SHP77 treated with DMSO at 0.1 percent for 48 hours (cell line): ENCODE measurements around the gene MTRF1.
A peak's percentile ranks its signal among the peaks of the same experiment; 100 is the strongest.

ENCODE experiments used
- DNase-seq: peaks from one replicate; lab custom pipeline; 2025; lab: John Stamatoyannopoulos, UW

Gene MTRF1

GRCh38 chr13:41263261-41263971, at the start of gene MTRF1:
MTRF1 (minus strand) TSS chr13:41263576; CDS start chr13:41260907, 2,669 bp downstream.
- peak; percentile 73 for DNase-seq

GRCh38 chr13:41313117-41313516, 49.7 kb upstream of the MTRF1 start:
- DNase-seq: no peak

- DNase-seq: peak; percentile 5
Observed at GRCh38 chr13:41312176-41312500, 48.8 kb upstream of the MTRF1 start.

- DNase-seq: no peak
Observed at GRCh38 chr13:41311406-41312175, 48.2 kb upstream of the MTRF1 start.

- DNase-seq: peak; percentile 71
Observed at GRCh38 chr13:41310963-41311405, 47.6 kb upstream of the MTRF1 start, which contains the start of gene NAA16. NAA16 (plus strand) TSS chr13:41311267; CDS start chr13:41311529, 262 bp downstream.

GRCh38 chr13:41307884-41308640, 44.7 kb upstream of the MTRF1 start:
- no peak for DNase-seq

GRCh38 chr13:41306271-41307145, 43.1 kb upstream of the MTRF1 start:
- no peak for DNase-seq

GRCh38 chr13:41304551-41304950, 41.2 kb upstream of the MTRF1 start:
- DNase-seq: no peak

- no peak for DNase-seq
Observed at GRCh38 chr13:41302743-41303142, 39.4 kb upstream of the MTRF1 start.

GRCh38 chr13:41299316-41300094, 36.1 kb upstream of the MTRF1 start:
- no peak for DNase-seq

- DNase-seq: no peak
Observed at GRCh38 chr13:41296879-41297646, 33.7 kb upstream of the MTRF1 start.

GRCh38 chr13:41295973-41296372, 32.6 kb upstream of the MTRF1 start:
- DNase-seq: no peak

- no peak for DNase-seq
Observed at GRCh38 chr13:41294914-41295313, 31.5 kb upstream of the MTRF1 start.

GRCh38 chr13:41293272-41293671, 29.9 kb upstream of the MTRF1 start:
- DNase-seq: no peak

- no peak for DNase-seq
Observed at GRCh38 chr13:41291246-41291645, 27.9 kb upstream of the MTRF1 start.

- DNase-seq: no peak
Observed at GRCh38 chr13:41289463-41289881, 26.1 kb upstream of the MTRF1 start.

- DNase-seq: no peak
Observed at GRCh38 chr13:41286370-41286769, 23.0 kb upstream of the MTRF1 start.

- no peak for DNase-seq
Observed at GRCh38 chr13:41284512-41285288, 21.3 kb upstream of the MTRF1 start.

- no peak for DNase-seq
Observed at GRCh38 chr13:41282129-41282571, 18.8 kb upstream of the MTRF1 start.
